ENCODE results near the gene CLBA1.

DNA sequence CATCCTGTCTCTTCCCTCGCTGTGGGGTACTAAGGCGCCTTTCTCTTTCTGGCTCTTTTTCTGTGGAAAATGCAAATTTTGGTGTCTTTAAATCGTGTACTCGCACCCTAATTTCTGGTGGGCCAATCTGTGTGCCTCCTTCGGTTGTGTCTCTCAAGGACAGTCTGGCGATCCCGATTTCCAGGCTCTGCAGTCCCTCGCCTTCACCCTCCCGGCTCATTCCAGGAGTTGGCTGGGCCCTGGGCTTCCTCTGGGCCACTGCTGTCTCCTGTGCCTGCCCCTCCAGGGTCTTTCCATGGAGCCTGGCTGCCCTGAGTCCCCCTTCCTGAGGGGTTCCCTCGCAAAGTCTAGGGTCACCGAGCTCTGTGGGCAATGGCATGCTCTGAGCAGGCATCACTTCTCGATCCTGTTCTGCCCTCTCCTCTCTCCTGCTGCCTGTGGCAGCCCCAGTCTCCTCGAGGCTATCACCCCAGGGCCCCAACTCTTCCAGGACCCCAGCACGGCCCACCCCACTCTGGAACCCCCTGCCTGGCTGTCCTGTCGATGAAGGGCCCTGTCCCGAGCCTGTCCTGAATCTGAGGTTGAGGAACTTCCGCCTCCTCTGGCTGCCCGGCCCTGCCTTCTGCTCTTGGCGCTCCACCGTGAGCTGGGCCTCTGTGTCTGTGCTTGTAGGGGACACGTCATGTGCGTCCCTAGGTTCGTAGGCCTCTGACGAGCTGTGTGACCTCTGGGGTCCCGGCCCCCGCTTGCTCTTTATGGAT is 31.5 kb upstream of the CLBA1 start:
- no peak for TF ChIP-seq ZNF274 (IDR thresholded peaks at IDR 0.05; ENCODE audit: low read depth, low read length)
- TF ChIP-seq YY1 (IDR thresholded peaks at IDR 0.05; ENCODE audit: insufficient read depth, insufficient read length): no peak
- no peak for TF ChIP-seq SUZ12 (IDR thresholded peaks at IDR 0.05; ENCODE audit: extremely low read depth, insufficient read depth, insufficient read length)

Data from NT2/D1 (cell line).